Body of pancreas (tissue), 4 donors: ENCODE results near the gene MS4A4E.

Source experiments
- CTCF ChIP-seq, 7 experiments: fragments of 450-650 bp in 4 of 7; fragments of 200-600 bp in 3 of 7; sonication (generic) in 3 of 7; IDR thresholded peaks; one replicate each; pipeline ENCODE4 v1.5.1; 2016 to 2019; ENCODE audit warnings: antibody characterized with exemption in 7 of 7
- POLR2A ChIP-seq, 3 donors: fragments of 450-650 bp; IDR thresholded peaks; one replicate each; pipeline ENCODE4 v1.6.1; 2016; ENCODE audit warnings: antibody characterized with exemption in 3 of 3, mild to moderate bottlenecking in 2 of 3

- TF ChIP-seq POLR2A (IDR thresholded peaks at IDR 0.05) (no peak), CTCF (IDR thresholded peaks at IDR 0.05) (no peak)
Observed at GRCh38 chr11:60168306-60168705, 74.6 kb downstream of the MS4A4E start.
